AG04450 (cell line): ENCODE measurements around the gene YDJC. TPM values are rescaled to one million over a fixed set of nuclear protein-coding genes. Genes with fewer than 3 reads are reported as not detected.
"Not testable (repeated sequence)": the region's sequence is repeated elsewhere in the genome, so short reads cannot be mapped to it uniquely, and the experiment has no call there.

ENCODE experiments used
- CTCF ChIA-PET: fragments of 300-600, 350-600 bp; formaldehyde crosslinking; extraction: SDS; loops from one replicate; lab custom pipeline; 2022; ENCODE audit warnings: antibody characterized with exemption, inconsistent platforms; lab: Charles Lee
- POLR2A ChIA-PET: fragments of 350-600 bp; formaldehyde crosslinking; extraction: SDS; loops from one replicate; lab custom pipeline; 2021; ENCODE audit warnings: antibody characterized with exemption, inconsistent platforms; lab: Yijun Ruan, JAX
- DNase-seq: peaks from one replicate; pipeline ENCODE4 v3.0.0-alpha.2; 2011; ENCODE audit warnings: low read depth, low spot score
- H3K27ac ChIP-seq: one replicate; pipeline ENCODE4 v1.5.1; 2012; ENCODE audit warnings: low read depth, low read length, control low read depth
- H3K27me3 ChIP-seq: one replicate; pipeline ENCODE4 v1.6.0; 2012; ENCODE audit warnings: low read length; ENCODE audit not compliant: control insufficient read depth, insufficient read depth
- H3K4me3 ChIP-seq: 2 replicates; pipeline ENCODE4 v1.5.1; 2011; ENCODE audit warnings: mild to moderate bottlenecking, low read depth, low read length, control low read depth
- H3K9me3 ChIP-seq: 2 replicates; pipeline ENCODE4 v1.5.1; 2012; ENCODE audit warnings: low read length; ENCODE audit not compliant: control insufficient read depth, insufficient read depth
- polyA plus RNA-seq: library from polyadenylated mRNA; depleted of rRNA; stranded (reverse); fragments of >200 nt; gene quantifications from 2 replicates; pipeline ENCODE4 v1.2.3, GENCODE V29; 2011
- TF ChIP-seq, protein P1 (sequence below): IDR thresholded peaks from 2 replicates; pipeline ENCODE4 v1.5.1; 2011; ENCODE audit warnings: low read depth, low read length, control low read depth, inconsistent platforms

The YDJC gene
- polyA plus RNA-seq, 1 experiment = 9.0 TPM

DNA sequence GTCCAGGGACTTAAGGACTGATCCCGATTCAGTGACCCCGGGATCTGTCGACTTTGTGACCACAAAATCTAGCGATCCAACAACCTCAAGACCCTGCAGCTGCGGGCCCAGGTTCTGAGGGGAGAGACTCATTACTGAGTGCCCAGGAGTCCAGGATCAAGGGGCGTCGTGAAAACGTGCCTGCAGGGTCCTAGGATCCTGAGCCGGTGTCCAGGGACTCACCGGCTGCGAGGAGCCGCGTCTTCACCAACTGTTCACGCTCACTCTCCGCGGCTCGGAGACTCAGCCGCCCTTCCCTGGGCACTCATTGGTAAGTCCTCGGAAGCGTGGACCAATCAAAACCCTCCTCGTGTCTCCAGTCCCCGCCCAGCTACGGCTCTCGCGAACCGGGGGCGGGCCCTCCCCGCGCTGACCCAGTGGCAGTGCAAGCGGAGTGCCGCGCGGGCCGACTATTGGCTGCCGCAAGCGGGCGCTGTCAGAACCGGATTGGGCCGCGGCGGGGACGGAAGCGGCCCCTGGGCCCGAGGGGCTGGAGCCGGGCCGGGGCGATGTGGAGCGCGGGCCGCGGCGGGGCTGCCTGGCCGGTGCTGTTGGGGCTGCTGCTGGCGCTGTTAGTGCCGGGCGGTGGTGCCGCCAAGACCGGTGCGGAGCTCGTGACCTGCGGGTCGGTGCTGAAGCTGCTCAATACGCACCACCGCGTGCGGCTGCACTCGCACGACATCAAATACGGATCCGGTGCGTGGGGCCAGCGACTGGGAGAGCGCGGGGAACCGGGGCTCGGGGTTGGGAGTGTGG is 12.2 kb upstream of the YDJC start, which contains the start of gene SDF2L1:
TSS of gene SDF2L1 (plus strand) at position 514 of the 795 bp plus-strand sequence. CDS start at position 549, 35 bp downstream.
- POLR2A ChIA-PET = interaction anchor here (2.6 kb wide), 1 partner anchor 13 kb away, joined by 11 read pairs; no protein-coding TSS in a partner anchor
- TF ChIP-seq, protein P1, sequence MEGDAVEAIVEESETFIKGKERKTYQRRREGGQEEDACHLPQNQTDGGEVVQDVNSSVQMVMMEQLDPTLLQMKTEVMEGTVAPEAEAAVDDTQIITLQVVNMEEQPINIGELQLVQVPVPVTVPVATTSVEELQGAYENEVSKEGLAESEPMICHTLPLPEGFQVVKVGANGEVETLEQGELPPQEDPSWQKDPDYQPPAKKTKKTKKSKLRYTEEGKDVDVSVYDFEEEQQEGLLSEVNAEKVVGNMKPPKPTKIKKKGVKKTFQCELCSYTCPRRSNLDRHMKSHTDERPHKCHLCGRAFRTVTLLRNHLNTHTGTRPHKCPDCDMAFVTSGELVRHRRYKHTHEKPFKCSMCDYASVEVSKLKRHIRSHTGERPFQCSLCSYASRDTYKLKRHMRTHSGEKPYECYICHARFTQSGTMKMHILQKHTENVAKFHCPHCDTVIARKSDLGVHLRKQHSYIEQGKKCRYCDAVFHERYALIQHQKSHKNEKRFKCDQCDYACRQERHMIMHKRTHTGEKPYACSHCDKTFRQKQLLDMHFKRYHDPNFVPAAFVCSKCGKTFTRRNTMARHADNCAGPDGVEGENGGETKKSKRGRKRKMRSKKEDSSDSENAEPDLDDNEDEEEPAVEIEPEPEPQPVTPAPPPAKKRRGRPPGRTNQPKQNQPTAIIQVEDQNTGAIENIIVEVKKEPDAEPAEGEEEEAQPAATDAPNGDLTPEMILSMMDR = no peak
- peak; percentile 97 for DNase-seq
- Histone ChIP-seq H3K27me3 (no peaks in the 10 kb centered on the region), H3K27ac (peak within 1 kb of the TSS; percentile 61), H3K9me3 (no peaks in the 10 kb centered on the region; the same call in 1 of the 2 replicates), H3K4me3 (peak within 1 kb of the TSS; percentile 86)
- CTCF ChIA-PET = interaction anchor here (0.8 to 3.2 kb wide), 7 partner anchors 10 to 65 kb away, joined by 3 to 43 read pairs (median 3); partner anchors contain the start of gene YDJC

DNA sequence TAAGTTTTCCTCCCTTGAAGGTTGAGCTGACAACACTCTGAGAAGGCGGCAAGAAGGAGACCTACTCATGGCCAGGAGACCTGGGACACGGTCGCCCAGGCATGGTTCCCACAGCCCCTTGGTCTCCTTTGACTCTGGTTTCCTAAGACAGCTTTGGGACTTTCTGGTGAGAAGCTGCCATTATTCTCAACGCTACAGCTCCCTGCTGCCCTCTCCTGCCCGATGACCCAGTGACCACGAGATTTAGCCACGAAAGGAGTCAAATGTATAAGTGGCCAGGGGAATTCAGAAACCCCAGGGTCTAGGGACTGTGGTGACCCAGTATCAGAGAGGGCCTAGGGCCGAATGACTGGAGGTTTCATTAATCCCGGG is 11.6 kb upstream of the YDJC start:
- ChIA-PET POLR2A (interaction anchor here (0.6 to 2.6 kb wide), 2 partner anchors 12 to 17 kb away, joined by 4 to 11 read pairs; no protein-coding TSS in a partner anchor), CTCF (interaction anchor here (0.9 to 3.2 kb wide), 4 partner anchors 11 to 65 kb away, joined by 3 to 43 read pairs (median 4); partner anchors contain the start of gene YDJC)
- H3K9me3 ChIP-seq = no peaks in the 10 kb centered on the region; the same call in 1 of the 2 replicates
- no peak for DNase-seq
- TF ChIP-seq, protein P1 = peak; percentile 60
- peak overlapping the region; percentile 61 for H3K27ac ChIP-seq
- H3K27me3 ChIP-seq = no peaks in the 10 kb centered on the region
- peak overlapping the region; percentile 68 for H3K4me3 ChIP-seq

DNA sequence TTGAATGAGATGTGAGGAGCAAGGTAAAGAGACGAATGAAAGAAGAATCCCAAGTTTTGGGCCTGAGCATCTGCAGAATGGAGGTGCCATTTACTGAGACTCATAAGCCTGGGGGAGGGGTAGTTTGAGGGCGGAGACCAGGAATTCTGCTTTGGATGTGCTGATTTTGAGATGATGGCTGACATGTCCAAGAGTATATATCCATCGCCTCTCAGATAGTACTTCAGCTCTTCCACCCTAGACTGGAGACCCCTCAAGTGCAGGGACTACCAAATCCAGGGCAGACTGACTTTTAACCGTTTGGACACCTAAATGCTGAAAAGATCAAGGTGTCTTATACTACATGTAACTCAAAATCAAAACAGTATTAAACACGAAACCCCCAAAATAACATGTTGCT is 11.0 kb upstream of the YDJC start:
- H3K27ac ChIP-seq = no peak overlapping the region
- POLR2A ChIA-PET = interaction anchor here (0.6 to 2.6 kb wide), 2 partner anchors 12 to 18 kb away, joined by 4 to 11 read pairs; no protein-coding TSS in a partner anchor
- CTCF ChIA-PET = interaction anchor here (1.2 to 3.2 kb wide), 3 partner anchors 11 to 64 kb away, joined by 4 to 43 read pairs (median 4); partner anchors contain the start of gene YDJC
- no peaks in the 10 kb centered on the region for H3K27me3 ChIP-seq
- no peak for DNase-seq
- TF ChIP-seq, protein P1 = no peak
- no peaks in the 10 kb centered on the region; the same call in 1 of the 2 replicates for H3K9me3 ChIP-seq
- H3K4me3 ChIP-seq = no peak overlapping the region

DNA sequence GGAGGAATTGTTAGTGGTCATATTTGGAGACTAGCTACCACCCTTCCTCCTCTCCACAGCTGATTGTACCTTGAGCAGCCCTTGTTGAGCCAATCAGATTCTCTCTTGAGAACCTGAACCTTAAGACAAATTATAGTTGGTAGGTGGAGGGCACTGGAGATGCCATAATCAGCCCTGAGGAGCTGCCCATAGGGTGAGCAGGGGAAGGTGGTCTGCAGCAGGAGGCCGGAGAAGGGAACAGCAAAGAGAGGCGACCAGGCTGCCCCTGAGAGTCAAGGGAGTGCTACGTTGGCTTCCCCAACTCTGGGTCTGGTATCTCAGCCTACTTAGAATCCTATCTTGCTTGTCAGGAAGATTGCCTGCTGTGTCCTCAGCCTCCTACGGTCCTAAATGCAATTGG is 9.5 kb upstream of the YDJC start:
- CTCF ChIA-PET = interaction anchor here (0.5 to 0.7 kb wide), 3 partner anchors 9 to 1686 kb away, joined by 3 read pairs; no protein-coding TSS in a partner anchor

DNA sequence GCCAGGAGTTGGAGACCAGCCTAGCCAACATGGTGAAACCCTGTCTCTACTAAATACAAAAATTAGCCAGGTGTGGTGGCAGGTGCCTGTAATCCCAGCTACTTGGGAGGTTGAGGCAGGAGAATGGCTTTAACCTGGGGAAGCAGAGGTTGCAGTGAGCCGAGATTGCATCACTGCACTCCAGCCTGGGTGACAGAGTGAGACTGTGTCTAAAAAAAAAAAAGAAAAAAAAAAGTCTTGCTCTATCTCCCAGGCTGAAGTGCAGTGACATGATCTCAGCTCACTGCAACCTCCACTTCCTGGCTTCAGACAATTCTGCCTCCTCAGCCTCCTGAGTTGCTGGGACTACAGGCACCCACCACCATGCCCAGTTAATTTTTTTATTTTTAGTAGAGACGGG is 7.6 kb upstream of the YDJC start:
- CTCF ChIA-PET = interaction anchor here (0.6 to 1.1 kb wide), 2 partner anchors 10 to 315 kb away, joined by 4 read pairs; no protein-coding TSS in a partner anchor

More for the DNA sequence above, 9.5 kb upstream of the YDJC start:
- H3K4me3 ChIP-seq = no peak overlapping the region
- POLR2A ChIA-PET = no interaction called here
- no peak overlapping the region for H3K27ac ChIP-seq
- no peaks in the 10 kb centered on the region for H3K27me3 ChIP-seq
- DNase-seq = no peak
- no peaks in the 10 kb centered on the region; the same call in 1 of the 2 replicates for H3K9me3 ChIP-seq
- TF ChIP-seq, protein P1 = no peak

More for the DNA sequence above, 7.6 kb upstream of the YDJC start:
- DNase-seq, POLR2A ChIA-PET, H3K4me3 ChIP-seq, H3K9me3 ChIP-seq, H3K27me3 ChIP-seq, H3K27ac ChIP-seq: not testable (repeated sequence)
